ENCODE results near the gene COTL1.

- TF ChIP-seq CTCF (conservative IDR thresholded peaks at IDR 0.05; ENCODE audit: low read depth, low read length) (no peak), EZH2 (IDR thresholded peaks at IDR 0.05; ENCODE audit: borderline replicate concordance, low read depth, low read length, poor library complexity, severe bottlenecking) (no peak)
These were observed 99.0 kb downstream of the COTL1 start for GRCh38 chr16:84518804-84519341.
